ENCODE results near the gene DMTF1.
"Not testable (repeated sequence)": the region's sequence is repeated elsewhere in the genome, so short reads cannot be mapped to it uniquely, and the experiment has no call there.

Gene DMTF1, protein sequence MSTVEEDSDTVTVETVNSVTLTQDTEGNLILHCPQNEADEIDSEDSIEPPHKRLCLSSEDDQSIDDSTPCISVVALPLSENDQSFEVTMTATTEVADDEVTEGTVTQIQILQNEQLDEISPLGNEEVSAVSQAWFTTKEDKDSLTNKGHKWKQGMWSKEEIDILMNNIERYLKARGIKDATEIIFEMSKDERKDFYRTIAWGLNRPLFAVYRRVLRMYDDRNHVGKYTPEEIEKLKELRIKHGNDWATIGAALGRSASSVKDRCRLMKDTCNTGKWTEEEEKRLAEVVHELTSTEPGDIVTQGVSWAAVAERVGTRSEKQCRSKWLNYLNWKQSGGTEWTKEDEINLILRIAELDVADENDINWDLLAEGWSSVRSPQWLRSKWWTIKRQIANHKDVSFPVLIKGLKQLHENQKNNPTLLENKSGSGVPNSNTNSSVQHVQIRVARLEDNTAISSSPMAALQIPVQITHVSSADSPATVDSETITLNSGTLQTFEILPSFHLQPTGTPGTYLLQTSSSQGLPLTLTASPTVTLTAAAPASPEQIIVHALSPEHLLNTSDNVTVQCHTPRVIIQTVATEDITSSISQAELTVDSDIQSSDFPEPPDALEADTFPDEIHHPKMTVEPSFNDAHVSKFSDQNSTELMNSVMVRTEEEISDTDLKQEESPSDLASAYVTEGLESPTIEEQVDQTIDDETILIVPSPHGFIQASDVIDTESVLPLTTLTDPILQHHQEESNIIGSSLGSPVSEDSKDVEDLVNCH

DNA sequence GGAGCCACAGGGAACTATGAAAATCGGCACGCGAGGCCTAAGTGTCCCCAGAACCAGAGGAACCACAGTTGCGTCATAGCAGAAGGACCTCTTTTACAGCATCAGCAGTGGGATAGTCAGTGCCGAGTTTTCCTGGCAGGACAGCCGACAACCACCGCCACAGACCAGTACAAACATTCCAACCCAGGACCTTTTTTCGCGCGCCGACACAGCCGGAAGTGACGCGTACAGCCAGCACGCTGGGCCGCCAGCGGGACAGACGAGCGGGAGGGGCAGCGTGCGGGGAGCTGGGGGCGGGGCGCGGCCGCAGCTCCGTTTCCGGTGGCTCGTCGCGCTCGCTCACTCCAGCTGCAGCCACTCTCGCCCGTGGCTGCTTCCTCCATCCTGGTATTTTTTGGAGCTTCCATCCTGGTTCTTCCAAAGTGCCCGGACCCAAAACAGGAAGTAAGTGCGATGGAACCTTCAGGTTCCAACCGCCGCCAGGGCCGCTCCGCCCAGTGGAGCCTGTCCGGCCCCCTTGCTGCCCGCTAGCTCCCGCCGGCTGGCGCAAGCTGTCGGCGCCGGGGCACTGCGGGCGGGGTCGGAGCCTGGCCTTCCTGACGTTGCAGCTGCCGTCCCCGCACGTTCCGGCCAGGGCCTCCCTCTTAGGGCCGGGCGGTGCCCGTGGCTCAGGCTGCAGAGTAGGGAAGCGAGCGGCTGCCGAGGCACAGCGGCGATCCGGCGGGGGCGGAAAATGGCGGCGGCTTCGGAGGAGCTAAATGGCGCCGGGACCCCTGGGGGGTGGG is at the start of gene DMTF1:
TSS of gene DMTF1 (plus strand) at position 342 of the 785 bp plus-strand sequence. CDS start 12,489 bp downstream, outside the sequence.
- peak; percentile 95 for DNase-seq (ENCODE audit: low read depth)

DNA sequence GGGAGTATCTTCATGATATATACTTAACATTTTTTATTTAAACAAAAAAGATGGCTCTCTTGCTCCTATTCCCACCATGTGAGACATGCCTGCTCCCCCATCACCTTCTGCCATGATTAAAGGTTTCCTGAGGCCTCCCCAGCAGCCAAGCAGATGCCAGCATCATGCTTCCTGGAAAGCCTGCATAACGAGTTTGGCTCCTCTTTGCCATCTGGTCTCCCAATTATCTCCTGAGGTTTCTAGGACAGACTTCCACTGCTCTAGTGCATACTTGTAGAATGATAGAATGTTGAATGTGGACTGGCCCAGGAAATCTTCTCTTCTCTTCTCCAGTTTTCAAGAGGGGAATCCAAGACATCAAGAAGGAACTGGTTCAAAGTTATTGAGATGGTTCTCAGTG is 46.9 kb upstream of the DMTF1 start:
- DNase-seq (ENCODE audit: low read depth) = no peak

DNA sequence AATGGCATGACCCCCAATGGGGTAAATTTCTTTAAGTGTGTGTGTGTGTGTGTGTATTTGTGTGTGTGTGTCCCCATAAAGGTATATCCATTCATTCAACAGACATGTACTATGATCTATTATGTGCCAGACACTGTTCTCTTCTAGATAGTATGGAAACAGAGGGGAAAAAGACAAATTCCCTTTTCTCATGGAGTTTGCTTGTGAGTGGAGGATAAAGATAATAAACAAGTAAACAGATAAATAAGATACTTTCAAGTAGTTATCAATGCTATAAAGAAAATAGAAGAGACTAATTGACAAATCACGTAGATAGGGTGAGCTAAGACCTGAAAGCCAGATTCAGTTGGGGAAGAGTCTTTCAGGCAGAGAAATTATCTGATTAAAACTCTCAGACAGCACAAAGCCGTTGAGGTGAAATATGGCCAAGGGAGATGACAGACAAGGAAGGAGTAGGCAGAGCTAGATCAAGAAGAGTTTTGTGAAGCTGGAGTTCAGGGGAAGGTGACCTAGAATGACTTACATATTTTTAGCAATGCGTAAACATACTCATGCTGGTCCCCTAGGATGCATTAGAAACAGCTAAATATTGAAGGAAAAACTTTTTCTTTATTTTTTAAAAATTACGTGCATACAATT is 45.2 kb upstream of the DMTF1 start:
- no peak for DNase-seq (ENCODE audit: low read depth)

DNA sequence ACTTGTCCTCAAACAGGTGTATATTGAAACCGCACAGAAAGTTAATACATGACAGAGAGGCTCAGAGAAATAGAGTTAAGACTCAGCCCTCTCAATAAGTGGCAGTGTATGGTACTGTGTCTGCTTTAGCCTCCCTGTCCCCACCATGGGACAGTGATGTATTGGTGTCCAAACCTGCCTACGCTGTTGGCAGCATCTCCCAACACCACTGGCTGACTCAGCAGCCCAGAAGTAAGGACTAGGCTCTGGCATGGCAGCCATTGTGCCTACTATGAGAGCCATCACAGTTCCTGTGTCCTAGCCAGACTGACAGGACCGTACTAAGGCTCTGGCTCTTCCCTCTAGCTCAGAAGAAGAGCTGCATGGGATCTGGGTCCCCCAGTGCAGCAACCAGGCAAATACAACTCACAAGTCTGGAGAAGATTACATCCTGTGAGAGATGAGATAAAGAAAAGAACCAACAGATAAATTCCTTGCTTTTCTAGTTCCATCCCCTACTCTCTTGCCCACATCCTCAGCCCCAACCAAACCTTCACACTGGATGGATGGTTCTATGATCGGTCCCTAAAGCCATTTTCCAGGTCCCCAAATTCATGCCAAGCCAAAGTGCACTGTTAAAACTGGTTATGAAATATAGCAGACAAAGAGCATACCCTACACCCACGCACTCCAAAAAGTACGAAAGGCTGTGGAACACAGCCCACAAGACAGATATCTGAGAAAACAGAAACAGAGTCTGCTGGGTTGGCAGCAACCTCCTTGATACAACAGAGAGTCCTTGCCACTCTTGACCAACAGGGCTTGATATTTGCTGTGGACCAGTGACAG is 44.1 kb upstream of the DMTF1 start:
- DNase-seq (ENCODE audit: low read depth) = no peak

DNA sequence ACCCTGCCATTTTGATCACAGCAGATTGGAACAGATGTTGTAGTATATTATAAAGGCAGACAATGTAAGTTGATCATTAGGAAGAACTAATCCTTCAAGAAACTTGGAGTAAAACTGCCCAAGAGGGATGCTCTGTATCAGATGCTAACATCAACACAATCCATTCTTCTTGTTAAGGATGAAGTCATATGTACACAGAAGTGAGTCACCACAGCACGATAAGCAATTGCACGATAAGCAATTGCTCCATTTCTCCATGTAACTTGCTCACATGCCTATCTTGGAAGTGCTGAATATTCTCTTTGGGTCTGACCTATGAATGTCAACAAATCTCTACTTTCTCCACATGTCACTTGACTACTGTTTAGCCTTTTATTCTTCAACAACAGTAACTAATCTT is 41.5 kb upstream of the DMTF1 start:
- peak; percentile 92 for DNase-seq (ENCODE audit: low read depth)

DNA sequence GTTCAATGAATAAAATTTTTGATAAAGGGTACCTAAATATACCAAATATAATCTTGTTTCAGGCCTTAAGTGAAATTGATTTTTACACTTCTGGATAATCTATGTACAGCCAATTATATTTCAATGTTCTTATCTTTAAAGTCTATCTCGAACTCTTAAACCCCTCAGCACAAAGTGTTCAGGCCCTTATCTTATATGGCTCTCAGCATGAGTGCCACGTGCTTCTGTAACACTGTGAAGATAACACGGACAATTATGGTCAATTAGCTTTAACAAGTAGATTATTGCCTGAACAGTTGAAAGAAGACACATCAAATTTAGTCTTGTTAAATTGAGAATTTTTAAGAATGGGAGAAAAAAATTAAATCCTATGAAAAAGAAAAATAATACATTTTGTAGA is 40.4 kb upstream of the DMTF1 start:
- DNase-seq (ENCODE audit: low read depth) = no peak

DNA sequence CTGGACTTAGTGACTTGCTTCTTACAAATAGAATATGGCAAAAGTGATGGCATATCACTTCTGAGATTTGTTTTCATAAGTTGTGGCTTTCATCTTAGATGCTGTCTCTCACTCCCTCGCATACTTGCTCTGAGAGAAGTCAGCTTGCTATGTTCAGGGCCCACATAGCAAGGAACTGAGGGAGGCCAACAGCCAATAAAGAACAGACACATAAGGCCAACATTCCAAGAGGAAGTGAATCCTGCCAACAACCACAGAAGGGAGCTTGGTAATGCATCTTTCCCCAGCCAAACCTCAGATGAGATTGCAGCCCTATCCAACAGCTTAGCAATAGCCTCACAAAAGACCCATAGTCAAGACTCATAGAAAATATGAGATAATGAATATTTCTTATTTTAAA is 39.2 kb upstream of the DMTF1 start:
- DNase-seq (ENCODE audit: low read depth) = peak; percentile 94

DNA sequence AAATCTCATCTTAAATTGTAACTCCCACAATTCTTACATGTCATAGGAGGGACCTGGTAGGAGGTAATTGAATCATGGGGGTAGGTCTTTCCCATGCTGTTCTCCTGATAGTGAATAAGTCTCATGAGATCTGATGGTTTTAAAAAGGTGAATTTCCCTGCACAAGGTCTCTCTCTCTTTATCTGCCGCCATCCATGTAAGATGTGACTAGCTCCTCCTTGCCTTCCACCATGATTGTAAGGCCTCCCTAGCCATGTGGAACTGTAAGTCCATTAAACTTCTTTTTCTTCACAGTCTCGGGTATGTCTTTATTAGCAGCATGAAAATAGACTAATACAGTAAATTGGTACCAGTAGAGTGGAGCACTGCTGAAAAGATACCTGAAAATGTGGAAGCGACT is 38.3 kb upstream of the DMTF1 start:
- DNase-seq (ENCODE audit: low read depth) = not testable (repeated sequence)

DNA sequence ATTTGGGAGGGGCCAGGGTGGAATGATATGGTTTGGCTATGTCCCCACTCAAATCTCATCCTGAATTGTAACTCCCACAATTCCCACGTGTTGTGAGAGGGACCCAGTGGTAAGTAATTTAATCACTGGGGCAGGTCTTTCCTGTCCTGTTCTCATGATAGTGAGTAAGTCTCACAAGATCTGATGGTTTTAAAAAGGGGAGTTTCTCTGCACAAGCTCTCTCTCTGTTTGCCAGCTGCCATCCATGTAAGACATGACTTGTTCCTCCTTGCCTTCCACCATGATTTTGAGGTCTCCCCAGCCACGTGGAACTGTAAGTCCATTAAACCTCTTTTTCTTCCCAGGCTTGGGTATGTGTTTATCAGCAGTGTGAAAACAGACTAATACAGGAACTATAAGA is 36.5 kb upstream of the DMTF1 start:
- DNase-seq (ENCODE audit: low read depth) = not testable (repeated sequence)

DNA sequence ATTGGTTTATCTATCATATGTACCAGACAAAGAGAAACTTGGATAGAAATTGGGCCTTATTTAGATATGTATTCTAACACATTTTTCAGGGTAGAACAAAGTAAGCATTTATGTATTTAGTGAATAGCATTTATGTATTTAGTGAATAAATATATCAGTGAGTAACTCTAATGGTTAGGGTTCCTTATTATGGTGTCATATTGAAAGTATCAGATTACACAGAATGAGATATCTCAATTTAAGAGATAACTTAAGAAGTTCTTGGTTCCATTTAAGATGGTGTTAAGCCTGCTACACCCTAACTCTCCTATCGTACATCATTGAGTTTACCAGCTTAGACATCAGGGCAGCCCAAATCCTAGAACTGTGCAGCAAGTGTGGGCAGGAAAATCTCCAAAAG is 35.9 kb upstream of the DMTF1 start:
- no peak for DNase-seq (ENCODE audit: low read depth)

DNA sequence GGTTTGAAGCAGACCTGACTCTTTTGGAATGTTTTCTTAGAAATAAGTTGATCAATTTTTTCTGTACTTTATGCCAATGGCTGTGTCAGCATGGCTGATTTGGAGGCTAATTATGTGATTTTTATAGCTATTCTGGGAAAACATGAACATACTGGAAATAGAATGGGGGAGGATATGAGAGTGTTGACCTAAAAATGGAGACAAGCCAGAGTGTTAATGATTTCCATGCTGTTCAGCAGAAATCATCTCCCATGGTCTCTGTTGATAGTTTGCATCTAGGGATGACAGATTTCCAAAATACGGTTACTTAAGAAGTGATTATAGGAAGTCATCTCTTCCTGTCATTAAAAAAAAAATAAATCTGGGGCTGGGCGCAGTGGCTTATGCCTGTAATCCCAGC is 32.7 kb upstream of the DMTF1 start:
- DNase-seq (ENCODE audit: low read depth) = no peak

DNA sequence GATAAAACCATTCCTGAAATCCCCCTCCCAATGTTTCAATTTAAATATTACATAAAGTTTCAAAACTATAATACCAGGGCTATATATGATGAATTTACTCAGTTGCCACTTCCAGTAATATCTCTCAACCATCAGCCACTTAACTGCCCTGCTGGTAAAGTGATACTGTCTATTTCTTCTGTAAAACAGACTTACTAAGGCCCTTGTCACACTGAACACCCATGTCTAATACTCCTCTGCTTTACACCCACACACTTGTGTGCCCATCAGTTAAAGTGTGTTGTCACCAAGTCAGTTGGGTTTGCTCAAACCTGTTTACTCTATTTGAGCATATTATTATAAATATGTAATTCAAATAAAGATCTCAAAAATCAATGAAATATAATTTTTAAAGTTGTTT is 29.1 kb upstream of the DMTF1 start:
- no peak for DNase-seq (ENCODE audit: low read depth)

DNA sequence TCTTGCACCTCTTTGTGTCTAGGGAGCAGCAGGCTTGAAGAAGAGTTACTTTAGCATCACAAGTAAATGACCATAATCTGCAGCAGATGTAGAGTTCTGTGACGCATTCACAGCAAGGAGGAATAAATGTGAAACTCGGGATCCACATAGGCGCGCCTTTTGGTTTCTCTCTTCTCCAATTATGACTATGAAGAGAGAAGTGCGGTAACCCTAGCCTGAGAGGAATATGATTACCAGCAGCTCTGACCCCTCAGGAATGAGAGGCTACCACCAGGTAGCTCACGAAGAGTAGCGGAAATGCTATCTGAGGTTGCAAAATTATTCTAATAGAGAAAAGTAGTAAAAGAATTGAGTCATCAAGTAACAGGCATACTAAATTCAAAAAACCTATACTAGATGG is 25.2 kb upstream of the DMTF1 start:
- no peak for DNase-seq (ENCODE audit: low read depth)

DNA sequence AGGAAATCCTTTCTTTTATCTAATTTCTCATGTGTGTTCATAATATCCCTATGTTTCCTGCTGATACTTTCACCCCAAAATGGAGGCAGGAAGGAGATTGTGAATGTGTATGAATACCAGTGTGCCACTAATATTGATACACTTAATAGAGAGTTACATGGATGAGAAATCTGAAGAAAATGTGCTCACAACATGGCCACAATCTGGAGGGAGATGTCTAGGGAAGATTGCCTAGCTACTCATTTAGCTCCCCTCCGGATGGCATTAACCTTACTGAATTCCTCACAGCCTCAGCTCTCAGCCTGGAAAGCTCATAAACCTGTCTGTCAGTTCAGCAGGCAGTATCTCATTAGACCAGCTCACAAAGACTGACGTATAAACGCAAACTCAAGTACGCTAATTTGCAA is 23.4 kb upstream of the DMTF1 start:
- no peak for DNase-seq (ENCODE audit: low read depth)

DNA sequence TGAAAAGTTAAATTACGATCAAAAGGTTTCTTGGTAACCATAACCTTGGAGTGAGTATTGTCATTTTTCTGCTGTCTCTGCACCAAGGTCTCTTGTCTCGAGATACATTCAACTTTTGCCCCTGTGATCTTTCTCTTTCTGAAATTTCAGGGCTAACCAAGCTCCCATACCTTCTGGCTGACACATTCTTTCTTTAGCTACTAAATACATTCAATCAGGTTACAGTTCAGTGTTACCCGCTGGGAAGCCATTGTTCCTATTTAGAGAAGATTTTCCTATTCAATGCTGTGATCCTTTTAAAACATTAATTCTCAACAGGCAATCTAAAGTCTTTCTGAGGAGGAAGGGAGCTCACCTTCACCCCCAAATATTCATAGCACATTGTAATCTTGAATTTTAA is 22.9 kb upstream of the DMTF1 start:
- DNase-seq (ENCODE audit: low read depth) = no peak

DNA sequence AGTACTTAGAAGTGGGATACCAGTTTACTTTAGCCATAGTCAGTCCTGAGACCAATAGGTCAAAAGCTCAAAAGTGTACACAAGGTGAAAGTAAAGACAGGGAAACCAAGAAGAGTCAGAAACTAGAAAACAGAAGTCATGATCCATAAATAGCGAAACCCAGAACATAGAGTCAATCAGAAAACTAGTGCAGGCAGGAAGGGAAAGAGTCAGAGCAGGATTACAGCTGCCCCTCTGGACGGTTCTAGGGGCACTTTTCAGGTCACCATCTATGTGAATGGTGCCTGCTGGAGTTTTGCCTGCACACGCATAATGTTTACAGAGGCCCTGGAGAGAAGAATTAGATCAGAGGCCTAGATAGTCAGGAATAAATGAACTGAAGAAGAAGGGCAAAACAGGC is 22.4 kb upstream of the DMTF1 start:
- no peak for DNase-seq (ENCODE audit: low read depth)

DNA sequence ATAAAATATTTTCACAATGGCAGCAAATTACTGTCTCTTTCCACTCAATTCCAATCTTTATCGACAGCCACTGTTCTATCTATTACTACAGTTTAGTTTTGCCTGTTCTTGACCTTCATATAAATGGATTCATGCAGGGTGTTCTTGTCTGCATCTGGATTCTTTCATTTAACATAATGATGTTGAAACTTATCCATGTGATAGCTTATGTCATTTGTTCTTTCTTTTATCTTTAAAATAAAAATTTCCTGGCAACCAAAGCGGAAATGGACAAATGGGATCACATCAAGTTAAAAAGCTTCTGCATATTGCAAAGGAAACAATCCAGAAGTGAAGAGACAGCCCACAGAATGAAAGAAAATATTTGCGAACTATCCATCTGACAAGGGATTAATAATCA is 20.5 kb upstream of the DMTF1 start:
- DNase-seq (ENCODE audit: low read depth) = peak; percentile 26

DNA sequence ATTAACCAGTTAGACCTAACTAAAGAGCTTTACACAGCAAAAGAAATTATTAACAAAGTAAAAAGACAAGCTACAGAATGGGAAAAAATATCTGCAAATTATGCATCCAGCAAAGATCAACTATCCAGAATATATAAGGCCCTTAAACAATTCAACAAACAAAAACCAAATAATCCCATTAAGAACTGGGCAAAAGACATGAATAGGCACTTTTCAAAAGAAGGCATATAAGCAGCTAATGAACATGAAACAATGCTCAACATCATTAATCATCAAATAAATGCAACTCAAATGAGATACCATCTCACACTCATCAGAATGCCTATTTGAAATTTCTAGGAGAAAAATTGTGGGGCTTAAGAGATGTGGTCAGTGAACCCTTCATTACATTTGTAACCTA is 15.0 kb upstream of the DMTF1 start:
- no peak for DNase-seq (ENCODE audit: low read depth)

DNA sequence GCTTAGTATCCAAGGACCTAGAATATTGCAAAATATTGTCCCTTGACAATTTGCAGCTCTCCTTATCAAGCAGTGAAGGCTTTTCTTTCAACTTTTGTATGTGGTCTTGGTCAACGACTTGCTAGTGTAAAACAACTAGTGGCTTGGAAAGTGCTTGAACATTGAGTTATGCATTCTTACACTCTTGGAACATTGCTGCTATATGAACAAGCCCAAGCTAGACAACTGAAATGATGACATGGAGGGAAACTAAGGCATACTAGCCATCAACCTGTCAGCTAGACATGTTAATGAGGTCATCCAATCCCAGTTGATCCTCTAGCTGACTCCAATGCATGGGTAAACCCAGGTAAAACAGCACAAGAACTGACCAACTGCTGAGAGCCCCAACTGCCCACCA is 12.7 kb upstream of the DMTF1 start:
- no peak for DNase-seq (ENCODE audit: low read depth)

DNA sequence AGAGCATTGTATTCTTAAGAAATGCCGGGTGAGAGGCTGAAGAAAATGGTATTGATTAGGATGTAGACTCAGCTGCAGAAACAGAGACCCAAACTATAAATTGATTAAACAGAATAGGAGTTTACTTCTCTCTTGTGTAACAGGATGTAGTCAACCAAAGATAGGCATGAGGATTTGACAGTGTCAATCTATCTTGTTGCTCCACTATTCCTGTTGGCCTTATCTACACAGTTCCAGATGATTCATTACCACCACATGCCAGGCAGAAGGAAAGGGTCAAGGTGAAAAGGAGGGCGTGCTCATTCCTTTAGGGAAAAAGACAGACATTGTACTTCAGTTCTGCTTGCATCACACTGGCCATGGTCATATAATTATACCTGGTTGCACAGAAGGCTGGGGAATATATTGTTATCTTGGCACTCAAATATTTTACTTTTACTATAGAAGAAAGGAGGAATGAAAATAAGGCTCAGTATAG is 11.9 kb upstream of the DMTF1 start:
- peak; percentile 88 for DNase-seq (ENCODE audit: low read depth)

DNA sequence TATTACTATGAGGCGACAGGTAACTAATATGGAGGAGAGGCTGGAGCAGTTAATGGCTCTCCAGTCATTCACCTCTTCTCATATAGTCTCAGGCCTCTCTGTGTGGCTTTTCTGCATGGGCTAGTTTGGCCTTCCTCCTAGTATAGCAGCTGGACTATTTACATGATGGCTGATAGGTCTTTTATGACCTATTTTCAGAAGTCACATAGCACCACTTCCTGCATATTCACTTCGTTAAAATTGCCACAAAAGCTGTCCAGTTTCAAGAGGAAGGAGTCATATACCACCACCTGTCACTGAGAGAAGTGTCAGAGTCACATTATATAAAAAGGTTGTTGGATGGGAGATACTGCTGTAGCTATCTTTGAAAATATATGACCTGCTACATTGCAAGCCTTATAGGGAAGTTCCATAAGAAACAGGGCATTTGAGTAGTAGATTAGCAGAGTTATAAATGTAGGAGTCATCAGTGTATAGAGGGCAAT is 8.0 kb upstream of the DMTF1 start:
- no peak for DNase-seq (ENCODE audit: low read depth)
